PFSK-1 (cell line): Measurements from ENCODE around the gene STK32A.

Experiments
- FOXP2 ChIP-seq: optimal IDR thresholded peaks from 2 replicates; pipeline ENCODE3; 2011; ENCODE audit warnings: borderline replicate concordance, control low read depth, inconsistent platforms; ENCODE audit not compliant: insufficient read depth; ENCODE audit errors: extremely low read length, extremely low read depth
- POLR2AphosphoS5 ChIP-seq: IDR thresholded peaks from 2 replicates; pipeline ENCODE4 v1.6.1; 2012; ENCODE audit warnings: low read depth, mild to moderate bottlenecking, control low read depth, low read length, moderate library complexity
- REST ChIP-seq, 2 experiments: IDR thresholded peaks; 2 replicates each; pipeline versions ENCODE4 v1.6.1 to v1.8.0; 2011 to 2012; ENCODE audit warnings: low read depth in 2 of 2, low read length in 2 of 2, control low read depth in 1 of 2, inconsistent platforms in 1 of 2, mild to moderate bottlenecking in 1 of 2, moderate library complexity in 1 of 2; ENCODE audit not compliant: insufficient read depth in 1 of 2
- SIN3A ChIP-seq: IDR thresholded peaks from 2 replicates; pipeline ENCODE4 v1.6.1; 2012; ENCODE audit warnings: mild to moderate bottlenecking, low read length, moderate library complexity, borderline replicate concordance; ENCODE audit not compliant: insufficient read depth
- TAF1 ChIP-seq: IDR thresholded peaks from 2 replicates; pipeline ENCODE4 v1.6.1; 2012; ENCODE audit warnings: low read length, control low read depth, borderline replicate concordance; ENCODE audit not compliant: insufficient read depth

The STK32A gene

GRCh38 chr5:147216552-147217154, 18.2 kb upstream of the STK32A start:
- TF ChIP-seq POLR2AphosphoS5 (no peak), REST (IDR thresholded peaks at IDR 0.05; ENCODE audit: insufficient read depth in 1 of 2, low read depth in 2 of 2, low read length in 2 of 2) (no peak), TAF1 (no peak), SIN3A (no peak), FOXP2 (no peak)

GRCh38 chr5:147223343-147223742, 11.5 kb upstream of the STK32A start:
- no peak for TF ChIP-seq TAF1
- no peak for TF ChIP-seq FOXP2
- TF ChIP-seq POLR2AphosphoS5, result no peak
- TF ChIP-seq REST (IDR thresholded peaks at IDR 0.05; ENCODE audit: insufficient read depth in 1 of 2, low read depth in 2 of 2, low read length in 2 of 2), result no peak
- TF ChIP-seq SIN3A, result no peak

DNA sequence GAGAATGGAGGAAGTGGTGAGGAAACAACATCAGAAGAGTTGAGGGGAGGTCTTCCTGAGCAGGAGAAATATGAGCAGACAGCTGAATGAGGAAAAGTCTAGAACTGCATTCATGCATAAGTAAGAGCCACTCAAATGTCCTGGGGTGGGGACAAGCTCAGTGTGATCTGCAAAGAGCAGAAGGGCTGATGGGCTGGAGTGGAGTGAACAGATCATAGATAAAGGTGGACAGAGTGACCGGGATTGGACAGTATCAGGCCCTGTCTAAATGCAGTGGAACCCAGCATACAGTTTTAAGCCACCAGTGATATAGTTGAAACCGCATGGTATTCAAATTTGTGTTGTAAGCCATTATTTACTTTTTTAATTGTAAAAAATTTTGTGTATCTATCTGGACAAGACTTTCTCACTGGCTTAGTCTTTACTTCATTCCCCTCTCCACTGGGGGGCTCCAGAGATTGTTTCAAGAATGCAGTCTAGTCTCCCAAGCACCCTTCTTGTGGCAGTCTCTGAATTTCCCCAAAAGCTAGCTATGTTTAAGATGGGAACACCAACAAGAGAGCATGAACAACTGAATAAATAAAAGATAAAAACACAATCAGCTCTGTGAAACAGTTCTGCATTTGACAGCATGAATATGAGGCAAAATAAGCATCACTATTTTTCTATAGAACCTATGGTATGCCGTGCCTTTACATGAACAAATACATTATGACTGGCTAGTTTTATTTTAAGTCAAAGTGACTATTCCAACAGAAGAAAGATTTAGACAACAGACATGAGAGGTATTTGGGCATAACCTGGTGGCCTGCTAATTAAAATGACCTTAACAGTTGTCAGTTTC, 10.7 kb upstream of the STK32A start:
- TF ChIP-seq FOXP2 (no peak), REST (IDR thresholded peaks at IDR 0.05; ENCODE audit: insufficient read depth in 1 of 2, low read depth in 2 of 2, low read length in 2 of 2) (no peak), POLR2AphosphoS5 (no peak), TAF1 (no peak), SIN3A (no peak)

DNA sequence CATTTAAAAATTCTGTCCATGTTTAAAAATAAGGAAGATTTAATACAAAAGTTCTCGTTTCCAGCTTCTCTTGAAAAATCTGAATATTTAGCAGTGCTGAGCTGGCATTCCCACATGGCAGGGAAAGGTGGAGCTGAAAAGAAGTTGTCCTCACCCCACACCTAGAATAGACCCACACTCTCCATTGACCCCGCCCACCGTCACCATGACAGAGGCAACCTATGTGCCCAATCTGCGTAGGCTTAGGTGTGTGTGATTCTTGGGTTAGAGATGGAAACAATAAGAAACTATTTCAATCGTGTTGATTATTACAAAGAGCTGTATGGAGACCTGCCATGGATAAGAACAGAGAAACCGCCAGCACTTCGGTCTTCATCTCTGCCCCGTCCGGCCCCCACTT, 8.9 kb upstream of the STK32A start:
- no peak for TF ChIP-seq REST (IDR thresholded peaks at IDR 0.05; ENCODE audit: insufficient read depth in 1 of 2, low read depth in 2 of 2, low read length in 2 of 2)
- no peak for TF ChIP-seq SIN3A
- TF ChIP-seq TAF1, result no peak
- no peak for TF ChIP-seq POLR2AphosphoS5
- no peak for TF ChIP-seq FOXP2
